ENCODE measurements around the gene NEURL1B.

DNA sequence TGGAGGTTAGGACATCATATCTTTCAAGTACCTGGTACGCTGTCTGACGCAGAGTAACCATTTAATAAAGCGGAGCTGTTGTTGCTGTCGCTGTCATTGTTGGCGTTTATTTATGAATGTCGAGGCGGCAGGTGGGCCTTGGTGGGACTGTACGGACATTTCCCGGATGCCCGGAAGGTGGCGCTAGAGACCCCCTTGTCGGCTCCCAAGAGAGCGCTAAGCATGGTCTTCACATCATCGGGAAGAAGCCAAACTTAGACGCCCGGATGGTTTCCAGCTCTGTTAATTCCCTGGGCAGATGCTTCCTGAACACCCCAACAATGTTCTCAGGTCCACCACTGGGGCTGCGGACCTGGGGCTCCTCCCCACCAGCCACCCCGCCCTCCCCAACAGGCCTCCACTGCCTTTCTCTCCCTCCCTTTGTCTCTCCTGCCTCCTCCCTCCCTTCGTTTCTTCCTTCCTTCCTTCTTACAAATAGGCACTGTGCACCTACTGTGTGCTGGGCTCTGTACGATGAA is 75.8 kb downstream of the NEURL1B start:
- TF ChIP-seq POLR2A (IDR thresholded peaks at IDR 0.05; ENCODE audit: low read depth, low read length) (no peak), TAF1 (IDR thresholded peaks at IDR 0.05; ENCODE audit: borderline replicate concordance, low read depth, low read length) (no peak)

Measured in GM12892 (cell line).